Posterior cingulate gyrus (tissue), 11 donors: ENCODE results near the gene USP40.

ENCODE experiments used
- DNase-seq, 10 donors: peaks; one replicate each; pipeline versions ENCODE4 v3.0.0 to v3.0.0-alpha.2; 2020 to 2021; ENCODE audit warnings: mixed read lengths in 3 of 10
- intact Hi-C: fragments of 100-400 bp; cut with DNase I; formaldehyde crosslinking; loops from one replicate; pipeline ENCODE4 v1.15.1; 2023

USP40 gene

DNA sequence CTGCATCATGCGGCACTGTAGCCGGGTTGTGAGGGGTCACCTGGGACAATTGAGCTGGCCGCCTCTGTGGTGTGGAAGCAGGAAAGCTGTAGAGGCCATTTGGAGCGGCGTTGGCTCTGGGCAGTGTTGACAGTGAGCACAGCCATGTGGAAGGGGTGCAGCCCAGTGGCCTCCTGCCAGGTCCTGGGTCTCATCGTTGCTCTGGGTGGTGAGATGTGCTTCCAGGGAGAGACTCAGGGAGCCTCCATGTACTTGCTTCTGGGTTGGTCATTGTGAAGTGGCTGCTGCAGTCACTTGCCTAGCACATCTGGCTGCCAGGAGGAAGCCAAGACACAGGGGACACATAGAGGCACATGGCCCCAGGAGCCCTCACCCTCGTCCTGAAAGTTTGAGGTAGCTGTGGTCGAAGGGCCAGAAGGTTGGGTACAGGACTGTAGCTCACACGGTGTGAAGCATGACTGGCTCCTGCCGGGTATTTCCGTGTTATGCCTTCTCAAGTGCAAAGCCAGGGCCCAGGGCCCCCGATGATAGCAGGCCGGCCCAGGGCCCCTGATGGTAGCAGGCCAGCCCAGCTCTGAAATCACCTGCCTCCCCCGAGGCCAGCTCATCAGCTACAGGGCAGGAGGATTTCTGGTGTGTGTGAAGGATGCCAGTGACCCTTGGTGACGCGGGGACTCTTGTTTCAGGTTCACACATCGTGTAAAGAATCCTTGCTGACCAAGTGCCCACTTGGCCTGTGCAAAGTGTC lies 129.7 kb downstream of the USP40 start:
- peak in 3 of 10 donors; percentile 4 to 78 (median 72) for DNase-seq
- intact Hi-C loops = no loop called here

GRCh38 chr2:233436191-233436581 lies 130.4 kb downstream of the USP40 start:
- intact Hi-C loops = no loop called here
- DNase-seq = peak in 3 of 10 donors; percentile 5 to 74 (median 68)

GRCh38 chr2:233435436-233436190 lies 131.0 kb downstream of the USP40 start:
- peak in 2 of 10 donors; percentile 2 to 67 for DNase-seq
- intact Hi-C loops = no loop called here

DNA sequence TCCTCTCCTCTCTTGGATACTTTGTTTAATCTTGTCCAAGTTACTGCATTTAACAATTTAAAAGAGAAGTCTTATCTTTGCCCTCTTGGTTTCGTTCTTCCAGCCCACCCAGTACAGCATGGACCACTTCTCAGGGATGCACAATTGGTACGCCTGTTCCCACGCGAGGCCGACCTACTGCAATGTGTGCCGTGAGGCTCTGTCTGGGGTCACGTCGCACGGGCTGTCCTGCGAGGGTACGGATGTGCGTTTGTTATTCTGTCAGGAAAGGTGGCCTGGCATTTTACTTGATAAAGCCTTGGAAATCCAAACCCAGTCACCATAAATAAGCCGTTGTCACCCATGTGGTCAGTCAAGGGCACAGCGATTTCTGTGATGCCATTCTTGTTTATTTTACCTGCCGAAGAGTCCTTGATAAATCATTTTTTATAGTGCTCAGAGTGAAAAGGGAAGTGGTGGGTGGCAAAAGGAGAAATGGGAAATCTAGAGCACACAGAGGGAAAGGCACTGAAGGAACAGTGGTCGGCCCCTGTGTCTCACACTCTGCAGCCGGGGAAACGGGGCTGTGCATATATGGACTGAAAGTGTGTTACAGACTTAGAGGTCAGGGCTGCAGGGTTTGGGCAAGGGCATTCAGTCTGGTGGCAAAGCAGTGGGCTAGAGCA lies 131.8 kb downstream of the USP40 start:
- DNase-seq = peak in 2 of 10 donors; percentile 48 to 73
- intact Hi-C loops = no loop called here

DNA sequence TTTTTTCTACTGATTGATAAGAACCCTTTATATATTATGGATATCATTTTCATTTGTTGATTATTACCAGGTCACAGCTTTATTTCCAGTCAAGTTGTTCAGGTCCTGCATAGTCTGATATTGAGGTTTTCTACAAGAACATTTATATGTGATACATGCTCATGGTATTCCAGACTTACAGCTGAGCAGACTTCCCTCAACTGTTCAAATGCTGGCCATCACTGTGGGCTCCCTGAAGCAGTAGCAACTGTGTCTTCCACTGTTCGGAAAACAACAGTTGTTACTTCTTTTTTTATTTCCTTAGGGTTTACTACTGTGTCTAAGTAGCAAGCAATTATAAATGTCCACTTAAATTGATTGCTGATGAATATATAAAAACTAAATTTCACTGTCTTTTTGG lies 132.8 kb downstream of the USP40 start:
- intact Hi-C loops = no loop called here
- DNase-seq = peak in 1 of 10 donors; percentile 2

DNA sequence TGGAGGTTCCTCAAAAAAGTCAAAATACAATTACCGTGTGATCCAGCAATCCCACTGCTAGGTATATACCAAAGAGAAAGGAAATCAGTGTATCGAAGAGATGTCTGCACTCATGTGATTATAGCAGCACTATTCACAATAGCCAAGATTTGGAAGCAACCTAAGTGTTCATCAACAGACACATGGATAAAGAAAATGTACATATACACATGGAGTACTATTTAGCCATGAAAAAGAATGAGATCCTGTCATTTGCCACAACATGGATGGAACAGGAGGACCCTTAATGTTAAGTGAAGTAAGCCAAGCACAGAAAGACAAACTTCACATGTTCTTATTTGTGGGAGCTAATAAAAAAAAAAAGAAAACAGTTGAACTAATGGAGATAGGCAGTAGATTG lies 133.6 kb downstream of the USP40 start:
- no peak for DNase-seq
- intact Hi-C loops = no loop called here

GRCh38 chr2:233430651-233431050 lies 135.9 kb downstream of the USP40 start:
- intact Hi-C loops = no loop called here
- DNase-seq = no peak

GRCh38 chr2:233430081-233430480 lies 136.5 kb downstream of the USP40 start:
- DNase-seq = no peak

DNA sequence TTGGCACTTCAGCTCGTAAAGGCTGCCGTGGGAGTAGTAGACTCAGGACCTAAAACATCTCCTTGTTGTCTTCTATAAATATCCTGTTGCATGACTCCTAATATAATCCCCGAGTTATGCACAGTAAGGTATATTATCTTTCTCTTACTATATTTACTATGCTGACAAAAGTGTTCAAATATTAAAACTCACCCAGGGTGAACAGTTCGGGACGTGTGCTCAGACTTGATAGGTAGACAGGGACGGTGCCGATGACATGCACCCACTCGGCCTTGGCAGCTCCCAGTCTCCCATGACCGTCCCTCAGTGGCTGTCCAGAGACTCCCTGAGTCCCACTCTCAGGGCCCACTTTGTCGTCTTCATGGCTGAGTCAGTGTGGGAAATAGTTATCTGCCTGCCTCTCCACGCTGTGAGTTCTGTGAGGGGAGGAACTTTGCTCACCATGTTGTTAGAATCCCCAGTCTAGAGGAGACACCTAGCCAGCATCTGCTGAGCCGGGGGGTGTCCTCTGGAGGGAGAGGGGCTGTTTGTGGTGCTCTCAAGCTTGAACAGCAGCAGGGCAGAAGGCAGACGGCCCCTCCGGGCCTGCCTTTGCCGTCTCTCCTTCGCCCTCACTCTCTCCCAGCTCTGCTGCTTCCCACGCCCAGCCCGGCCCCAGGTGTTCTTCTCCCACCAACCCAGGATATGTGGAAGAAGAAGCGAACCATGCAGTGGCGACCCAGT lies 137.2 kb downstream of the USP40 start:
- intact Hi-C loops = no loop called here
- peak in 1 of 10 donors; percentile 57 for DNase-seq

More at GRCh38 chr2:233430081-233430480, 136.5 kb downstream of the USP40 start:
- intact Hi-C loops = no loop called here

DNA sequence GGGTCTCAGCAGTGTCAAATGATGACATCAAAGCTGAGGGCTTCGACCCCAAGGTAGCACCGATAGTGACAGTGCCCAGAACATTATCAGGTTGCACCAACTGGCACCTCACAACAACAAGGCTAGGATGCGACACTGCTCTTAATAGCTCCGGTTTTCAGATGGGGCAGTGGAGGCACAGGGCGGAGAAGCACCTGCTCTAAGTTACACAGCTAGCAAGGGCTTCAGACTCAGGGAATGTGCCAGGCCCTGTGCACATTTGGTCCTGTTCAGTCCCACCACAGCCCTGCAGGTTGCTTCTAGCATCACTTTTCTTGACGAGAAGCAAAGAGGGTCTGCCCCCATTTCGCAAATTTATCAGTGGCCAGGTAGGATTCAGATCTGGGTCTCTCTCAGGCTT lies 138.1 kb downstream of the USP40 start:
- intact Hi-C loops = no loop called here
- DNase-seq = no peak

DNA sequence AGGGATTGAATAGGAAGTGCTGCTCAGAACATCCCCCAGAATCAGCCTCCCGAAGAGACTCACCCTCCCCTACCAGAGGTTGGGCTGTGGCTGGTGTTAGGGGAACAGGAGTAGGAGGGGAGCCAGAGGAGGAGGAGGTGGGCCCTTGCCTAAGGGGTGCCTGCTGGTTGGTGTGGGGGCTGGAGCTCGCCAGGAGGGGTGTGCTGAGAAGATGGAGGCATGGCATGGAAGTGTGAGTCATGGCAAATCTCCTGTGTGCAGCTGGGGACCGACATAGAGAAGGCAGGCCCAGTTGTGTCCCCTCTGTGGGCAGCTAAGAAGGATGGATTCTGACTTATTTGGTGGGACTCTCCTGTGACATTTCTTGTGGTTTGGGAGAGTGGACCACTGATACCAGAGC lies 138.6 kb downstream of the USP40 start:
- DNase-seq = no peak
- intact Hi-C loops = no loop called here

- intact Hi-C loops = no loop called here
- DNase-seq = no peak
Observed at GRCh38 chr2:233426619-233427342, 139.8 kb downstream of the USP40 start.
